Endothelial cell of umbilical vein (primary cell): ENCODE measurements around the gene AGBL5. TPM values are rescaled to one million over a fixed set of nuclear protein-coding genes. Genes with fewer than 3 reads are reported as not detected.

Experiments used
- BruUV-seq: library from RNA; stranded (reverse); fragments of 400-500 nt; replicated peaks from 2 replicates; lab custom pipeline; 2021; lab: Mats Ljungman, UMichigan
- CTCF ChIA-PET: fragments of 300-600, 350-600 bp; sonication (Branson Sonifier 250); formaldehyde crosslinking; loops from one replicate; lab custom pipeline; 2021; ENCODE audit warnings: antibody characterized with exemption, inconsistent platforms; lab: Charles Lee
- POLR2A ChIA-PET: fragments of 300-600, 350-600 bp; sonication (Branson Sonifier 250); formaldehyde crosslinking; loops from one replicate; lab custom pipeline; 2021; ENCODE audit warnings: antibody characterized with exemption, inconsistent platforms; lab: Charles Lee
- DNase-seq: peaks from one replicate; pipeline ENCODE4 v3.0.0-alpha.2; 2011; ENCODE audit warnings: low read depth, low spot score
- FAIRE-seq: peaks from 2 replicates; lab custom pipeline; 2011; peaks lifted over from hg19 to GRCh38; lab: Jason Lieb, UNC
- H2AFZ ChIP-seq: 2 replicates; pipeline ENCODE4 v1.6.0; 2012; ENCODE audit warnings: low read depth, low read length, control low read depth, inconsistent platforms
- H3K27ac ChIP-seq: 2 replicates; pipeline ENCODE4 v1.5.1; 2011; ENCODE audit warnings: low read depth, mild to moderate bottlenecking, control low read depth, low read length, moderate library complexity; ENCODE audit not compliant: insufficient read depth
- H3K27me3 ChIP-seq, 2 experiments: 2 replicates each; pipeline versions ENCODE4 v1.6.0 to v1.6.1; 2011; ENCODE audit warnings: low read length in 2 of 2, mixed read lengths in 1 of 2; ENCODE audit not compliant: control insufficient read depth in 2 of 2, insufficient read depth in 2 of 2
- H3K36me3 ChIP-seq, 2 experiments: 2 replicates in 1 of 2; 3 replicates in 1 of 2; pipeline ENCODE4 v1.5.1; 2011; ENCODE audit warnings: low read length in 2 of 2, mild to moderate bottlenecking in 1 of 2, moderate library complexity in 1 of 2; ENCODE audit not compliant: control insufficient read depth in 2 of 2, insufficient read depth in 2 of 2; ENCODE audit errors: extremely low read depth in 1 of 2
- H3K4me1 ChIP-seq: 3 replicates; pipeline ENCODE4 v1.5.1; 2011; ENCODE audit warnings: mild to moderate bottlenecking, low read length; ENCODE audit not compliant: control insufficient read depth, insufficient read depth; ENCODE audit errors: extremely low read depth
- H3K4me2 ChIP-seq: 2 replicates; pipeline ENCODE4 v1.6.1; 2011; ENCODE audit warnings: low read length, control low read depth, mixed read lengths; ENCODE audit not compliant: insufficient read depth
- H3K4me3 ChIP-seq, 3 experiments: fragments of 200-600 bp in 1 of 3; sonication (generic), shearing (Covaris generic) in 1 of 3; replicated peaks in 1 of 3; 2 replicates each; pipeline ENCODE4 v1.5.1; 2011 to 2016; ENCODE audit warnings: control low read depth in 3 of 3, low read length in 3 of 3, mild to moderate bottlenecking in 2 of 3, inconsistent platforms in 1 of 3, low read depth in 1 of 3, moderate library complexity in 1 of 3; ENCODE audit not compliant: insufficient read depth in 1 of 3
- H3K79me2 ChIP-seq: 2 replicates; pipeline ENCODE4 v1.6.0; 2012; ENCODE audit warnings: low read length, inconsistent platforms; ENCODE audit not compliant: control insufficient read depth, insufficient read depth
- H3K9ac ChIP-seq: replicated peaks from 2 replicates; pipeline ENCODE3; 2011; ENCODE audit warnings: low read length, control low read depth; ENCODE audit not compliant: insufficient read depth; ENCODE audit errors: extremely low read depth
- H3K9me1 ChIP-seq: replicated peaks from 3 replicates; pipeline ENCODE4 v1.6.0; 2011; ENCODE audit warnings: mild to moderate bottlenecking, low read length; ENCODE audit not compliant: control insufficient read depth, insufficient read depth; ENCODE audit errors: extremely low read depth
- H3K9me3 ChIP-seq: replicated peaks from 2 replicates; pipeline ENCODE4 v1.5.1; 2012; ENCODE audit warnings: low read length, inconsistent platforms; ENCODE audit not compliant: control insufficient read depth, insufficient read depth
- H4K20me1 ChIP-seq: replicated peaks from 2 replicates; pipeline ENCODE3; 2011; ENCODE audit warnings: mild to moderate bottlenecking, low read length; ENCODE audit not compliant: control insufficient read depth, insufficient read depth; ENCODE audit errors: extremely low read depth
- CTCF ChIP-seq, 2 donors: IDR thresholded peaks; 1 replicate in 1 of 2; 2 replicates in 1 of 2; pipeline ENCODE4 v1.5.1; 2011; ENCODE audit warnings: low read length in 2 of 2, mild to moderate bottlenecking in 2 of 2, moderate library complexity in 2 of 2, control low read depth in 1 of 2, inconsistent platforms in 1 of 2, low read depth in 1 of 2; ENCODE audit not compliant: insufficient read depth in 1 of 2; ENCODE audit errors: extremely low read depth in 1 of 2
- EZH2 ChIP-seq: IDR thresholded peaks from 2 replicates; pipeline ENCODE4 v1.6.1; 2012; ENCODE audit warnings: borderline replicate concordance, low read depth, mild to moderate bottlenecking, moderate library complexity, low read length, inconsistent platforms; ENCODE audit not compliant: severe bottlenecking
- FOS ChIP-seq: IDR thresholded peaks from 2 replicates; pipeline ENCODE4 v1.6.1; 2011; ENCODE audit warnings: mild to moderate bottlenecking, low read length, moderate library complexity, borderline replicate concordance; ENCODE audit not compliant: insufficient read depth
- GATA2 ChIP-seq: IDR thresholded peaks from 2 replicates; pipeline ENCODE4 v1.7.0; 2011; ENCODE audit warnings: low read depth, mild to moderate bottlenecking, moderate library complexity, mixed read lengths, low read length; ENCODE audit not compliant: insufficient read length, insufficient read depth
- JUN ChIP-seq: IDR thresholded peaks from 2 replicates; pipeline ENCODE4 v1.6.1; 2011; ENCODE audit warnings: borderline replicate concordance, low read depth; ENCODE audit not compliant: insufficient read length, insufficient read depth
- MAX ChIP-seq: IDR thresholded peaks from 2 replicates; pipeline ENCODE4 v1.6.1; 2011; ENCODE audit not compliant: insufficient read depth, insufficient read length
- MYC ChIP-seq: IDR thresholded peaks from one replicate; pipeline ENCODE4 v1.6.1; 2011; ENCODE audit warnings: mild to moderate bottlenecking, low read depth, low read length
- POLR2A ChIP-seq: IDR thresholded peaks from 2 replicates; pipeline ENCODE4 v1.6.1; 2012; ENCODE audit warnings: low read depth, mild to moderate bottlenecking, control low read depth, low read length
- POLR2AphosphoS5 ChIP-seq: IDR thresholded peaks from 2 replicates; pipeline ENCODE4 v1.6.1; 2012; ENCODE audit warnings: low read depth, mild to moderate bottlenecking, control low read depth, low read length, moderate library complexity; ENCODE audit not compliant: insufficient read depth
- dilution Hi-C: fragments of 300-500 bp; cut with MboI; formaldehyde crosslinking; loops from one replicate; pipeline ENCODE4 v1.15.0; 2019; ENCODE audit warnings: low sequenced_read_pairs; ENCODE audit not compliant: extremely low pct_ligation_motif_present
- intact Hi-C: fragments of 100-400 bp; cut with micrococcal nuclease; formaldehyde crosslinking; loops from one replicate; pipeline ENCODE4 v1.10.0; 2022
- polyA plus RNA-seq, 4 experiments: library from polyadenylated mRNA; depleted of rRNA in 3 of 4; stranded (reverse) in 3 of 4; unstranded in 1 of 4; fragments of >200 nt; gene quantifications; 2 replicates each; pipeline versions ENCODE4 v1.2.1 to v1.2.3, GENCODE V29; 2011 to 2012; ENCODE audit warnings: missing spikeins in 1 of 4
- total RNA-seq: library from RNA; stranded (reverse); gene quantifications from 2 replicates; pipeline ENCODE4 v1.2.3, GENCODE V29; 2021

AGBL5 gene
- total and polyA plus RNA-seq, 2 donors (not counting 3 experiments of a cell fraction or from before 2014, with no cell fraction given) = 28.2 to 41.9 TPM

- Histone ChIP-seq H3K9me1 (no peaks in the 10 kb centered on the region), H3K4me2 (no peak overlapping the region), H3K9me3 (no peaks in the 10 kb centered on the region), H3K36me3 (no peaks in the 10 kb centered on the region), H2AFZ (no peak overlapping the region), H3K79me2 (no peaks in the 10 kb centered on the region), H3K4me3 (no peak overlapping the region), H3K27me3 (no peaks in the 10 kb centered on the region), H3K4me1 (no peaks in the 10 kb centered on the region), H3K9ac (no peak overlapping the region), H3K27ac (no peak overlapping the region), H4K20me1 (no peaks in the 10 kb centered on the region)
- ChIA-PET CTCF (interaction anchor here (0.7 to 2.0 kb wide), 9 partner anchors 8 to 195 kb away, joined by 3 to 10 read pairs (median 4); no protein-coding TSS in a partner anchor), POLR2A (no interaction called here)
- DNase-seq (no peak), FAIRE-seq (no peak)
- no TSS peak for BruUV-seq
- TF ChIP-seq POLR2A = no peak
- TF ChIP-seq POLR2AphosphoS5 = no peak
- TF ChIP-seq JUN = no peak
- no peak for TF ChIP-seq EZH2
- no peak for TF ChIP-seq FOS
- TF ChIP-seq MYC = no peak
- no peak for TF ChIP-seq MAX
- TF ChIP-seq GATA2 = no peak
- TF ChIP-seq CTCF (IDR thresholded peaks at IDR 0.05; ENCODE audit: extremely low read depth in 1 of 2, insufficient read depth in 1 of 2, low read depth in 1 of 2, low read length in 2 of 2) = no peak
- intact Hi-C loops = no loop called here
- dilution Hi-C loops = no loop called here
Observed at GRCh38 chr2:27108221-27108620, 56.8 kb downstream of the AGBL5 start.
